NCI-H526 treated with DMSO at 0.1 percent for 48 hours (cell line): ENCODE measurements around the gene FAM222A.

Source experiments
- DNase-seq: peaks from one replicate; lab custom pipeline; 2025; lab: John Stamatoyannopoulos, UW

The FAM222A gene

GRCh38 chr12:109713187-109714070, at the start of gene FAM222A:
FAM222A (plus strand) TSS chr12:109713825; CDS start chr12:109744147, 30,322 bp downstream.
- DNase-seq, result peak; percentile 90

GRCh38 chr12:109664402-109664801, 49.2 kb upstream of the FAM222A start:
- DNase-seq, result no peak

GRCh38 chr12:109666068-109666467, 47.6 kb upstream of the FAM222A start:
- DNase-seq, result no peak

GRCh38 chr12:109670731-109671130, 42.9 kb upstream of the FAM222A start:
- no peak for DNase-seq

- DNase-seq, result no peak
Measured at GRCh38 chr12:109671502-109671901, 42.1 kb upstream of the FAM222A start.

GRCh38 chr12:109673379-109673778, 40.2 kb upstream of the FAM222A start:
- no peak for DNase-seq

- peak; percentile 81 for DNase-seq
Measured at GRCh38 chr12:109673884-109674283, 39.7 kb upstream of the FAM222A start.

- DNase-seq, result no peak
Measured at GRCh38 chr12:109675411-109675810, 38.2 kb upstream of the FAM222A start.

GRCh38 chr12:109677279-109677691, 36.3 kb upstream of the FAM222A start:
- no peak for DNase-seq

GRCh38 chr12:109678719-109679118, 34.9 kb upstream of the FAM222A start:
- no peak for DNase-seq

- peak; percentile 96 for DNase-seq
Measured at GRCh38 chr12:109679501-109680263, 33.9 kb upstream of the FAM222A start.

GRCh38 chr12:109680264-109681005, 33.2 kb upstream of the FAM222A start:
- DNase-seq, result peak; percentile 35

- no peak for DNase-seq
Measured at GRCh38 chr12:109681986-109682707, 31.5 kb upstream of the FAM222A start.

GRCh38 chr12:109682708-109683060, 30.9 kb upstream of the FAM222A start:
- DNase-seq, result no peak

GRCh38 chr12:109683316-109683715, 30.3 kb upstream of the FAM222A start:
- DNase-seq, result no peak

- DNase-seq, result no peak
Measured at GRCh38 chr12:109685574-109686447, 27.8 kb upstream of the FAM222A start.

GRCh38 chr12:109686523-109686922, 27.1 kb upstream of the FAM222A start:
- DNase-seq, result no peak

GRCh38 chr12:109687250-109687649, 26.4 kb upstream of the FAM222A start:
- DNase-seq, result no peak

GRCh38 chr12:109689426-109689825, 24.2 kb upstream of the FAM222A start:
- DNase-seq, result no peak

GRCh38 chr12:109693160-109693559, 20.5 kb upstream of the FAM222A start:
- DNase-seq, result no peak
